GM12892 (cell line): Measurements from ENCODE around the gene TMEM161A.

Experiments used
- DNase-seq: peaks from one replicate; pipeline ENCODE4 v3.0.0; 2011; ENCODE audit not compliant: insufficient read length
- FAIRE-seq: peaks from 2 replicates; lab custom pipeline; 2011; peaks lifted over from hg19 to GRCh38; lab: Jason Lieb, UNC
- POLR2A ChIP-seq: IDR thresholded peaks from 2 replicates; pipeline ENCODE4 v1.6.1; 2011; ENCODE audit warnings: low read depth, low read length, control low read depth
- POLR2AphosphoS5 ChIP-seq: IDR thresholded peaks from 2 replicates; pipeline ENCODE4 v1.6.1; 2011; ENCODE audit warnings: low read depth, low read length, control low read depth
- TAF1 ChIP-seq: IDR thresholded peaks from 2 replicates; pipeline ENCODE4 v1.6.1; 2011; ENCODE audit warnings: low read depth, mild to moderate bottlenecking, control low read depth, low read length, borderline replicate concordance

The TMEM161A gene

DNA sequence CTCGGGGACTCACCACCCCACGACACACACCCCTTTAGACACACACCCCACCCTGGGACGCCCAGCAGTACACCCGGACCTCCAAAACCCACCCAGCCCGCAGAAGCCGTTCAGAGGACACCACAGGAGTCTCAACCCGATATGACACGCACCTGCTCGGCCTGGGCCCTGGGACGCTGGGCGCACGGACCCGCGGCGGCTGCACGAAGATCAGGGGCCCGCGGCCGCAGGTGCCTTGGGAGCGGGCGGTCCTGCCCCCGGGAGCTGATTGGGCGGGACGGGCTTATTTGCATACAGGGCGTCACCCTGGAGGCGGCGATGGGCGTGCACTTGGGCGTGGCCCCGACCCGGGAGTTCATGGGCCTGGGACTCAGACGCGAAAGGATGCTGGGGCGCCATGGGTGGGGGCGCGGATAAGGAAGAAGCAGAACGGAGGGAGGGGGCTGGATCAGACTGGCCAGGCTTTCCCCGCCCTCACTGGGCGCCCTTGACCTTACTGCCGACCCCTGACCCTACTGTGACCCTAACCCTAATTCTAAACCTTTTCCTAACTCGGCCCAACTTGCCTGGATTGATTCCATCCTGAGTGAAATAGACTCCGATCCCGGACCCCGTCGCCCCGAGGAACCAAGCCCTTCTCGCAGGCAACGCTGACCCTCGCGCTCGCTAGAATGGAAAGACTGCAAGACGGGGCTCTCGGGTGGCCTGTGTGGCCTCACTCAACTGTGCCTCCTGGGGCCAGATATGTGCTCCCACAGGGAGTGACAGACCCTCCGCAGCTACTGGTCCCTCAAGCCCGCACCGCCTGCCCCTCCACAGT lies 32.0 kb upstream of the TMEM161A start, which contains the start of gene MEF2B:
MEF2B (minus strand) TSS at position 211 of the 820 bp plus-strand sequence. CDS start 19,528 bp downstream, outside the sequence.
- peak; percentile 96 for DNase-seq
- peak; percentile 94 for FAIRE-seq
- TF ChIP-seq TAF1: peak; percentile 44; the same call in 1 of the 2 replicates
- peak; percentile 45; the same call in 1 of the 2 replicates for TF ChIP-seq POLR2A
- TF ChIP-seq POLR2AphosphoS5: no peak

- FAIRE-seq (peak; percentile 69), DNase-seq (no peak)
- no peak for TF ChIP-seq POLR2A
- TF ChIP-seq TAF1: no peak
- no peak for TF ChIP-seq POLR2AphosphoS5
Observed at GRCh38 chr19:19169236-19170052, 31.2 kb upstream of the TMEM161A start.

GRCh38 chr19:19167612-19168011 lies 29.3 kb upstream of the TMEM161A start:
- FAIRE-seq (no peak), DNase-seq (no peak)
- TF ChIP-seq POLR2AphosphoS5 (no peak), TAF1 (no peak), POLR2A (no peak)

- TF ChIP-seq TAF1 (no peak), POLR2A (no peak), POLR2AphosphoS5 (no peak)
- FAIRE-seq: no peak
- DNase-seq: no peak
Observed at GRCh38 chr19:19165396-19165795, 27.1 kb upstream of the TMEM161A start.

GRCh38 chr19:19162495-19162894 lies 24.2 kb upstream of the TMEM161A start:
- FAIRE-seq: no peak
- DNase-seq: no peak
- TF ChIP-seq TAF1 (no peak), POLR2AphosphoS5 (no peak), POLR2A (no peak)

DNA sequence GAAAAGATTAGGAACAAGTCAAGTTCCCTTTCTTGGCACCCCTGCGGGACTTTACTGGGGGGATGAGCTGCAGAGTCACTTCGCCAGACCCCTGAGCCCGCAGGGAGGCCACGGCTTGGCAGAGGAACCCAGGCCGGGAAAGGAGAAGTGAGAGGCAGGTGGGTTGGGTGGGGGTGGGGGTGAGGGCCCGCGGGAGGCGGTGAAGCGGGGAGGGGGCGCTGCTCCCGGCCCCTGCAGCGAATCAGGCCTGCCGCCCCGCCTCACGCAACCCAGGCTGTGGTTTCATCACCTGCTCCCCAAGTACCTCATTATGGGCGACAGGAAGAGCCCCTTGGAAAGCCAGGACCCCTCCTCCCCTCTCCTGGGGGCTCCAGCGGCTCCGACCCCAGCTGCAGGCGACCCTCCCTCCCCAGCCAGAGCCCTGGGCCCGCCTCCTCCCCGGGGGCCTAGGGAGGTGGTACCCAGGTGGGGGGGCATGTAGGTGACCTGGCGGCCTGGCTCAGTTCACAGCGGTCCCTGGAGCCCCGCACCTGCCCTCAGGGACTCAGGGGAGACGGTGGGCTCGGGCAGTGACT lies 22.3 kb upstream of the TMEM161A start:
- DNase-seq: peak; percentile 78
- FAIRE-seq: no peak
- TF ChIP-seq POLR2AphosphoS5 (no peak), TAF1 (no peak), POLR2A (no peak)

DNA sequence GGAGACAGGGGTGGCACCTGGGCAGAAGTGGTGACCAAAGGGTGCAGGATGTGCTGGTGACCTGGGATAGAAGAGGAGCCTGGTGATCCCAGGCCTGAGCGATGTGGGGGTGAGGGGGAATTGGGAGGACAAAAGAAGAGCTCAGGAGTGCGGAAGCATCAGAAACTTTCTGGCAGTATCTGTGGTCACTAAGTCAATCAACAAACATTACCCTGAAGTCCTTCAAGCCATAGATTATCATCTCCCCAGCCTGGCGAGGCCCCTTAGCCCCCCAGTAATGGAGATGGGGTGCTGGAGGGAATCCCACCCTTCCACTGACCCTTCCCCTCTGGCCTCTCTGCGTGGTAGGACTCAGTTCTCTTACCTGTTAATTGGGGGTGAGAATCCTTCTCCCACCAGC lies 21.3 kb upstream of the TMEM161A start:
- FAIRE-seq (no peak), DNase-seq (no peak)
- TF ChIP-seq POLR2A: no peak
- no peak for TF ChIP-seq POLR2AphosphoS5
- TF ChIP-seq TAF1: no peak

DNA sequence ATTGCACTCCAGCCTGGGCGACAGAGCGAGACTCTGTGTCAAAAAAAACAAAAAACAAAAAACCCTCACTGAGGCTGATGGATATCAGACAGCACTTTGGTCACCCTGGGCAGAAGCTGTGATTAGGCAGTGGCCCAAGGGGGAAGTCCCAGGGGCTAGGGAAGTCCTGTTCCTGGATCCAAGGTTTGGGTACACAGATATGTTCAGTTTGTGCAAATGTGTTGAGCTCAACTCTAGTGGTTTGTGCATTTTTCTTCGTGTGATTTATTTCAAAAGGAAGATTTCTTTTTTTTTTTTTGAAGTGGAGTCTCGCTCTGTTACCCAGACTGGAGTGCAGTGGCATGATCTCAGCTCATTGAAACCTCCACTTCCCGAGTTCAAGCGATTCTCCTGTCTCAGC lies 19.5 kb upstream of the TMEM161A start:
- peak; percentile 56 for FAIRE-seq
- TF ChIP-seq POLR2AphosphoS5 (no peak), TAF1 (no peak), POLR2A (no peak)
- DNase-seq: no peak

DNA sequence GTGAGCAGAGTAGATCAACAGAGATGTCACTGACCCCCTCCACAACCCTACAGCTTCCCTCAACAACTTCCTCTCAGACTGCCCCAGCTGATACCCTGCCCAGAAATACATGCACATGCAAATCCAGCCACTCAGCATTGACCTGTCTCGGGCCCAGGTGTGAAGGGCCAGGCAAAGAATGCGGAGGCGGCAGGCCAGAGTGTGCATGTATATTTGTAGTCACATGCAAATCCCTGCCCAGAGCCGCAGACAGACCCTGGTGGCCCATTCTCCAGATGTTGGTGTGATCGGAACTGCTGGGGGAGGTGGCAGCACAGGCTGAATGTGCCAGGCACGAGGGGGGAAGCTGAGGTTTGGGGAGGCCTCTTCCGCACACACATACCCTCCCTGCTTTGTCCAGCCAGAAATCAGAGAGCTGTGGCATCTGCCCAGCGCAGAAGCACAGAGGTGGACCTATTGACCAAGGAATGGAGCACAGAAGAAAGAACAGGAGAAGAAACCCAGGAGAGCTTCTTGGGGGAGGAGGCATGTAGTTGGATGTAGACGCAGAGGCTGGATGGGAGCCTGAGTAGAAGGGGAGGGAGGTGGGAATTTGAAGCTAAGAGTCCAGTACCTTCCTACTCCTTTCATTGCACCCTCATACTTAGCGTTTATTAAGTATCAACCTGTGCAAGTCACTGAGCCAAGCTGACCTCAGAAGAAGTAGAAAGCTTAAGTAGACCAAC lies 17.4 kb upstream of the TMEM161A start:
- no peak for TF ChIP-seq POLR2A
- no peak for TF ChIP-seq TAF1
- TF ChIP-seq POLR2AphosphoS5: no peak
- DNase-seq (peak; percentile 69), FAIRE-seq (peak; percentile 91)

GRCh38 chr19:19154768-19155494 lies 16.7 kb upstream of the TMEM161A start:
- DNase-seq (no peak), FAIRE-seq (no peak)
- no peak for TF ChIP-seq POLR2AphosphoS5
- TF ChIP-seq TAF1: no peak
- no peak for TF ChIP-seq POLR2A
